GM12878 (cell line): ENCODE data around the gene CTDP1. TPM values are rescaled to one million over a fixed set of nuclear protein-coding genes. Genes with fewer than 3 reads are reported as not detected.

ENCODE experiments used
- ATAC-seq: fragments of 200-7000 bp; cut with Tn5 transposase; 3 replicates; pipeline ENCODE4 v1.9.1; 2020; ENCODE audit warnings: mild to moderate bottlenecking, moderate library complexity
- BruUV-seq: library from RNA; stranded (reverse); fragments of 400-500 nt; replicated peaks from 2 replicates; lab custom pipeline; 2021; lab: Mats Ljungman, UMichigan
- CTCF ChIA-PET: fragments of 300-600 bp; sonication (Branson Sonifier 250); formaldehyde crosslinking; extraction: SDS; loops from one replicate; lab custom pipeline; 2021; ENCODE audit warnings: inconsistent platforms; lab: Yijun Ruan, JAX
- POLR2A ChIA-PET: fragments of 350-600 bp; formaldehyde crosslinking; extraction: SDS; loops from one replicate; lab custom pipeline; 2021; ENCODE audit warnings: inconsistent platforms; lab: Charles Lee
- RAD21 ChIA-PET: fragments of 300-600 bp; sonication (Branson Sonifier 250); formaldehyde crosslinking; loops from one replicate; lab custom pipeline; 2023; ENCODE audit warnings: antibody characterized with exemption; ENCODE audit not compliant: unreplicated experiment; lab: Charles Lee
- SMC1A ChIA-PET: fragments of 300-600 bp; sonication (Branson Sonifier 250); formaldehyde crosslinking; loops from one replicate; lab custom pipeline; 2023; ENCODE audit not compliant: unreplicated experiment, uncharacterized antibody; lab: Charles Lee
- DNase-seq: peaks from one replicate; pipeline ENCODE4 v3.0.0-alpha.2; 2011; ENCODE audit warnings: low read depth, low spot score
- FAIRE-seq: peaks from 3 replicates; lab custom pipeline; 2011; peaks lifted over from hg19 to GRCh38; lab: Jason Lieb, UNC
- H2AFZ ChIP-seq: 2 replicates; pipeline ENCODE4 v1.6.0; 2011; ENCODE audit warnings: low read depth, low read length, control low read depth; ENCODE audit not compliant: control insufficient read depth
- H3K27ac ChIP-seq: 2 replicates; pipeline ENCODE4 v1.5.1; 2011; ENCODE audit warnings: control low read depth; ENCODE audit not compliant: control insufficient read depth, insufficient read depth
- H3K27me3 ChIP-seq, 2 experiments: replicated peaks in 1 of 2; 2 replicates each; pipeline versions ENCODE4 v1.6.0 to v1.6.1; 2011; ENCODE audit warnings: low read length in 1 of 2; ENCODE audit not compliant: control insufficient read depth in 2 of 2, insufficient read depth in 2 of 2
- H3K36me3 ChIP-seq, 2 experiments: 2 replicates each; pipeline ENCODE4 v1.5.1; 2011; ENCODE audit warnings: low read length in 1 of 2; ENCODE audit not compliant: control insufficient read depth in 2 of 2, insufficient read depth in 2 of 2
- H3K4me1 ChIP-seq: 2 replicates; pipeline ENCODE4 v1.6.1; 2011; ENCODE audit warnings: mild to moderate bottlenecking, low read length, moderate library complexity, mixed read lengths; ENCODE audit not compliant: control insufficient read depth, insufficient read depth
- H3K4me2 ChIP-seq: 2 replicates; pipeline ENCODE4 v1.6.0; 2011; ENCODE audit warnings: control low read depth; ENCODE audit not compliant: control insufficient read depth, insufficient read depth
- H3K4me3 ChIP-seq: fragments of 200-600 bp; sonication (generic); 2 replicates; pipeline ENCODE4 v1.5.1; 2016
- H3K79me2 ChIP-seq: 2 replicates; pipeline ENCODE4 v1.6.0; 2011; ENCODE audit warnings: low read length; ENCODE audit not compliant: control insufficient read depth, insufficient read depth
- H3K9ac ChIP-seq: 2 replicates; pipeline ENCODE4 v1.8.0; 2011; ENCODE audit warnings: low read length, control low read depth, mixed read lengths; ENCODE audit not compliant: control insufficient read depth, insufficient read depth
- H3K9me3 ChIP-seq: replicated peaks from 3 replicates; pipeline ENCODE4 v1.5.1; 2011; ENCODE audit warnings: mild to moderate bottlenecking, low read length; ENCODE audit not compliant: control insufficient read depth, insufficient read depth
- H4K20me1 ChIP-seq: 2 replicates; pipeline ENCODE4 v1.6.0; 2011; ENCODE audit not compliant: control insufficient read depth, insufficient read depth
- BRCA1 ChIP-seq: IDR thresholded peaks from 2 replicates; pipeline ENCODE4 v1.6.1; 2011; ENCODE audit warnings: low read depth, low read length, improper control_type of control experiment
- CBFB ChIP-seq: IDR thresholded peaks from 2 replicates; pipeline ENCODE4 v1.6.1; 2016; ENCODE audit warnings: antibody characterized with exemption, low read depth
- CHD1 ChIP-seq: IDR thresholded peaks from 2 replicates; pipeline ENCODE4 v1.6.1; 2012; ENCODE audit warnings: low read depth, low read length, improper control_type of control experiment
- CHD2 ChIP-seq: IDR thresholded peaks from 2 replicates; pipeline ENCODE4 v1.6.1; 2011; ENCODE audit warnings: low read depth, low read length, improper control_type of control experiment, borderline replicate concordance
- FOS ChIP-seq: IDR thresholded peaks from 3 replicates; pipeline ENCODE4 v1.6.1; 2011; ENCODE audit warnings: borderline replicate concordance; ENCODE audit not compliant: insufficient read length; ENCODE audit errors: extremely low read depth
- FOXK2 ChIP-seq: fragments of 450-650 bp; IDR thresholded peaks from 2 replicates; pipeline ENCODE4 v1.6.1; 2017; ENCODE audit warnings: mild to moderate bottlenecking, moderate library complexity
- IRF5 ChIP-seq: fragments of 450-650 bp; IDR thresholded peaks from 2 replicates; pipeline ENCODE4 v1.6.1; 2017; ENCODE audit warnings: borderline replicate concordance
- MLLT1 ChIP-seq: fragments of 450-650 bp; IDR thresholded peaks from 2 replicates; pipeline ENCODE4 v1.6.1; 2016; ENCODE audit warnings: mild to moderate bottlenecking
- MTA3 ChIP-seq: IDR thresholded peaks from 2 replicates; pipeline ENCODE4 v1.6.1; 2012; ENCODE audit warnings: low read length, inconsistent platforms, borderline replicate concordance
- SIN3A ChIP-seq: IDR thresholded peaks from 2 replicates; pipeline ENCODE4 v1.6.1; 2012; ENCODE audit warnings: low read depth, low read length, improper control_type of control experiment
- TCF12 ChIP-seq: IDR thresholded peaks from 2 replicates; pipeline ENCODE4 v1.6.1; 2011; ENCODE audit warnings: low read depth, mild to moderate bottlenecking, low read length
- ZNF622 ChIP-seq: fragments of 450-650 bp; IDR thresholded peaks from 2 replicates; pipeline ENCODE4 v1.6.1; 2017; ENCODE audit warnings: mild to moderate bottlenecking, inconsistent platforms
- WGBS: methylation state at CpG from one replicate; pipeline ENCODE4 v1.1.6; 2016; ENCODE audit warnings: low lambda C conversion rate; ENCODE audit not compliant: insufficient replicate concordance, insufficient coverage; ENCODE audit errors: missing lambda C conversion rate; 5-methylcytosine and 5-hydroxymethylcytosine counted together
- in situ Hi-C: fragments of 300-500 bp; cut with MboI; formaldehyde crosslinking; loops from 9 replicates; pipeline ENCODE4 v1.14.3; 2018; ENCODE audit warnings: mixed read lengths
- intact Hi-C: fragments of 100-400 bp; cut with micrococcal nuclease; formaldehyde crosslinking; loops from one replicate; pipeline ENCODE4 v1.14.2; 2022; ENCODE audit not compliant: unreplicated experiment
- polyA plus RNA-seq, 11 experiments: library from polyadenylated mRNA; depleted of rRNA in 4 of 11; unstranded in 6 of 11; stranded (reverse) in 5 of 11; fragments of >200 nt; fragmentation: Nextera tagmentation in 4 of 11; fragmentation: Illumina TruSeq in 1 of 11; extraction: Ambion mirVana in 4 of 11; extraction: Trizol in 1 of 11; gene quantifications; 1 replicate in 1 of 11; 2 replicates in 10 of 11; pipeline versions ENCODE4 v1.2.1 to v1.2.3, GENCODE V29; 2011 to 2016; ENCODE audit warnings: inconsistent platforms in 2 of 11, missing spikeins in 2 of 11, low read depth in 1 of 11
- total RNA-seq, 4 experiments: library from RNA; depleted of rRNA in 3 of 4; stranded (reverse); fragments of >200 nt in 3 of 4; fragmentation: Illumina TruSeq in 1 of 4; extraction: Trizol in 1 of 4; gene quantifications; 2 replicates each; pipeline versions ENCODE4 v1.2.1 to v1.2.3, GENCODE V29; 2013 to 2021
- TF ChIP-seq, protein P1 (sequence below): fragments of 450-650 bp; IDR thresholded peaks from 2 replicates; pipeline ENCODE4 v1.6.1; 2016; ENCODE audit warnings: mild to moderate bottlenecking, moderate library complexity, borderline replicate concordance
- TF ChIP-seq, protein P2 (sequence below): fragments of 450-650 bp; IDR thresholded peaks from 2 replicates; pipeline ENCODE4 v1.6.1; 2017; ENCODE audit warnings: mild to moderate bottlenecking

The CTDP1 gene
- total and polyA plus RNA-seq, 10 of the 15 experiments (the other 5 are each of a cell fraction or from before 2014, with no cell fraction given): 0.32 to 31.3 (median 8.8) TPM

DNA sequence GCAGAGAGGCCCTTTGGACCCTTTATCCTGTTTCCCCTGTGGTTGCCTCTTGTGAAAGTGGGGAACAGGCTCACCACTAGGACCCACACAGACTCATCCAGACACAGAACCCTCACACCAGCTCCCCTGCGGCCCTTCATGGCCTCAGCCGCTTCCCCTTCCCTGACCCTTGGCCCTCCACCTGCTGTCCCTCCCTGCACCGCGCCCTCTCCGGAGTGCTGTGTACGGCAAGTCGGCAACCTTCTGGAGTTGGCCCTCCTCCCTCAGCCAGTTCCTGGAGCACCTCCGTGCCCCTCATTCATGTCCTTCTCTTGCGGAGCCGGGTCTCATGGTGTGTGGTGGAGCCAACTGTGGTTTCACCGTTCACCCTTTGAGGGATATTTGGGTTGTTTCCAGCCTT lies 44.0 kb downstream of the CTDP1 start (continued):
- TF ChIP-seq FOS: no peak
- TF ChIP-seq, all 136 proteins: peak for 0

GRCh38 chr18:79724299-79725080 lies 44.9 kb downstream of the CTDP1 start:
- Histone ChIP-seq H3K4me2 (no peak overlapping the region), H3K79me2 (no peaks in the 10 kb centered on the region), H3K27me3 (no peaks in the 10 kb centered on the region), H3K27ac (no peak overlapping the region), H2AFZ (no peak overlapping the region), H3K4me3 (no peak overlapping the region), H3K36me3 (peaks cover 19 to 25% of the 10 kb centered on the region in 2 experiments), H4K20me1 (no peaks in the 10 kb centered on the region), H3K9me3 (no peaks in the 10 kb centered on the region; the same call in 1 of the 3 replicates), H3K4me1 (no peaks in the 10 kb centered on the region), H3K9ac (no peak overlapping the region)
- ChIA-PET SMC1A (no interaction called here), CTCF (no interaction called here), POLR2A (no interaction called here), RAD21 (no interaction called here)
- ATAC-seq (no peak), FAIRE-seq (no peak), DNase-seq (no peak)
- in situ Hi-C loops: no loop called here
- TF ChIP-seq MLLT1 (no peak), SIN3A (no peak), FOXK2 (no peak), IRF5 (no peak), MTA3 (no peak), ZNF622 (no peak), CHD1 (no peak), CBFB (no peak), BRCA1 (no peak), CHD2 (no peak), TCF12 (no peak)
- TF ChIP-seq, protein P1, sequence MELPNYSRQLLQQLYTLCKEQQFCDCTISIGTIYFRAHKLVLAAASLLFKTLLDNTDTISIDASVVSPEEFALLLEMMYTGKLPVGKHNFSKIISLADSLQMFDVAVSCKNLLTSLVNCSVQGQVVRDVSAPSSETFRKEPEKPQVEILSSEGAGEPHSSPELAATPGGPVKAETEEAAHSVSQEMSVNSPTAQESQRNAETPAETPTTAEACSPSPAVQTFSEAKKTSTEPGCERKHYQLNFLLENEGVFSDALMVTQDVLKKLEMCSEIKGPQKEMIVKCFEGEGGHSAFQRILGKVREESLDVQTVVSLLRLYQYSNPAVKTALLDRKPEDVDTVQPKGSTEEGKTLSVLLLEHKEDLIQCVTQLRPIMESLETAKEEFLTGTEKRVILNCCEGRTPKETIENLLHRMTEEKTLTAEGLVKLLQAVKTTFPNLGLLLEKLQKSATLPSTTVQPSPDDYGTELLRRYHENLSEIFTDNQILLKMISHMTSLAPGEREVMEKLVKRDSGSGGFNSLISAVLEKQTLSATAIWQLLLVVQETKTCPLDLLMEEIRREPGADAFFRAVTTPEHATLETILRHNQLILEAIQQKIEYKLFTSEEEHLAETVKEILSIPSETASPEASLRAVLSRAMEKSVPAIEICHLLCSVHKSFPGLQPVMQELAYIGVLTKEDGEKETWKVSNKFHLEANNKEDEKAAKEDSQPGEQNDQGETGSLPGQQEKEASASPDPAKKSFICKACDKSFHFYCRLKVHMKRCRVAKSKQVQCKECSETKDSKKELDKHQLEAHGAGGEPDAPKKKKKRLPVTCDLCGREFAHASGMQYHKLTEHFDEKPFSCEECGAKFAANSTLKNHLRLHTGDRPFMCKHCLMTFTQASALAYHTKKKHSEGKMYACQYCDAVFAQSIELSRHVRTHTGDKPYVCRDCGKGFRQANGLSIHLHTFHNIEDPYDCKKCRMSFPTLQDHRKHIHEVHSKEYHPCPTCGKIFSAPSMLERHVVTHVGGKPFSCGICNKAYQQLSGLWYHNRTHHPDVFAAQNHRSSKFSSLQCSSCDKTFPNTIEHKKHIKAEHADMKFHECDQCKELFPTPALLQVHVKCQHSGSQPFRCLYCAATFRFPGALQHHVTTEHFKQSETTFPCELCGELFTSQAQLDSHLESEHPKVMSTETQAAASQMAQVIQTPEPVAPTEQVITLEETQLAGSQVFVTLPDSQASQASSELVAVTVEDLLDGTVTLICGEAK: no peak
- TF ChIP-seq, protein P2, sequence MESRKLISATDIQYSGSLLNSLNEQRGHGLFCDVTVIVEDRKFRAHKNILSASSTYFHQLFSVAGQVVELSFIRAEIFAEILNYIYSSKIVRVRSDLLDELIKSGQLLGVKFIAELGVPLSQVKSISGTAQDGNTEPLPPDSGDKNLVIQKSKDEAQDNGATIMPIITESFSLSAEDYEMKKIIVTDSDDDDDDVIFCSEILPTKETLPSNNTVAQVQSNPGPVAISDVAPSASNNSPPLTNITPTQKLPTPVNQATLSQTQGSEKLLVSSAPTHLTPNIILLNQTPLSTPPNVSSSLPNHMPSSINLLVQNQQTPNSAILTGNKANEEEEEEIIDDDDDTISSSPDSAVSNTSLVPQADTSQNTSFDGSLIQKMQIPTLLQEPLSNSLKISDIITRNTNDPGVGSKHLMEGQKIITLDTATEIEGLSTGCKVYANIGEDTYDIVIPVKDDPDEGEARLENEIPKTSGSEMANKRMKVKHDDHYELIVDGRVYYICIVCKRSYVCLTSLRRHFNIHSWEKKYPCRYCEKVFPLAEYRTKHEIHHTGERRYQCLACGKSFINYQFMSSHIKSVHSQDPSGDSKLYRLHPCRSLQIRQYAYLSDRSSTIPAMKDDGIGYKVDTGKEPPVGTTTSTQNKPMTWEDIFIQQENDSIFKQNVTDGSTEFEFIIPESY: no peak
- BruUV-seq: no TSS peak
- intact Hi-C loops: no loop called here
- 92% methylated on average over 15 of the region's 15 CpGs for WGBS
